H1 (cell line): ENCODE results near the gene KIF13A. TPM values are rescaled to one million over a fixed set of nuclear protein-coding genes. Genes with fewer than 3 reads are reported as not detected.
"Not testable (repeated sequence)": the region's sequence is repeated elsewhere in the genome, so short reads cannot be mapped to it uniquely, and the experiment has no call there.

Experiments used
- CTCF ChIA-PET: fragments of 300-600 bp; sonication (Branson Sonifier 250); formaldehyde crosslinking; loops from one replicate; lab custom pipeline; 2021; ENCODE audit not compliant: partially characterized antibody; lab: Charles Lee
- POLR2A ChIA-PET: fragments of 300-600 bp; sonication (Branson Sonifier 250); formaldehyde crosslinking; loops from one replicate; lab custom pipeline; 2021; ENCODE audit warnings: inconsistent platforms; ENCODE audit not compliant: partially characterized antibody; lab: Charles Lee
- DNase-seq, 2 experiments: peaks; one replicate each; pipeline versions ENCODE4 v3.0.0 to v3.0.0-alpha.2; 2010 to 2022; ENCODE audit warnings: low spot score in 2 of 2, low read depth in 1 of 2, mixed read lengths in 1 of 2
- FAIRE-seq: peaks from 2 replicates; lab custom pipeline; 2011; peaks lifted over from hg19 to GRCh38; lab: Jason Lieb, UNC
- H2AFZ ChIP-seq: 2 replicates; pipeline ENCODE4 v1.8.1; 2012; ENCODE audit warnings: low read length, inconsistent platforms
- H2AK5ac ChIP-seq: 2 replicates; pipeline ENCODE4 v1.6.1; 2013; ENCODE audit warnings: low read depth, low read length
- H2BK120ac ChIP-seq: replicated peaks from 2 replicates; pipeline ENCODE3; 2013; ENCODE audit warnings: low read depth, low read length, inconsistent platforms
- H2BK12ac ChIP-seq: 2 replicates; pipeline ENCODE4 v1.6.1; 2013; ENCODE audit warnings: low read depth, low read length
- H2BK15ac ChIP-seq: 2 replicates; pipeline ENCODE4 v1.6.1; 2013; ENCODE audit warnings: low read length
- H2BK20ac ChIP-seq: 2 replicates; pipeline ENCODE4 v1.6.1; 2013; ENCODE audit warnings: low read length
- H2BK5ac ChIP-seq: 2 replicates; pipeline ENCODE4 v1.6.1; 2013; ENCODE audit warnings: low read depth, low read length
- H3K14ac ChIP-seq: 2 replicates; pipeline ENCODE4 v1.6.1; 2013; ENCODE audit warnings: inconsistent platforms; ENCODE audit not compliant: insufficient read length
- H3K18ac ChIP-seq: 2 replicates; pipeline ENCODE4 v1.6.1; 2013; ENCODE audit warnings: low read length; ENCODE audit errors: extremely low read depth
- H3K23ac ChIP-seq: 2 replicates; pipeline ENCODE4 v1.6.1; 2013; ENCODE audit warnings: inconsistent platforms; ENCODE audit not compliant: insufficient read length
- H3K23me2 ChIP-seq: 2 replicates; pipeline ENCODE4 v1.6.1; 2013; ENCODE audit warnings: low read depth, low read length
- H3K27ac ChIP-seq: 2 replicates; pipeline ENCODE4 v1.6.1; 2011; ENCODE audit warnings: low read depth, low read length, inconsistent platforms
- H3K27me3 ChIP-seq, 4 experiments: replicated peaks in 1 of 4; 1 replicate in 1 of 4; 2 replicates in 3 of 4; pipeline versions ENCODE4 v1.6.1 to v1.8.1; 2011 to 2013; ENCODE audit warnings: low read length in 3 of 4, mild to moderate bottlenecking in 3 of 4, inconsistent platforms in 2 of 4, mixed read lengths in 2 of 4, moderate library complexity in 1 of 4; ENCODE audit not compliant: control insufficient read depth in 3 of 4, insufficient read depth in 3 of 4; ENCODE audit errors: extremely low read depth in 1 of 4
- H3K36me3 ChIP-seq, 4 experiments: 2 replicates each; pipeline versions ENCODE4 v1.6.1 to v1.8.1; 2011 to 2013; ENCODE audit warnings: mild to moderate bottlenecking in 4 of 4, low read length in 3 of 4, moderate library complexity in 2 of 4, control low read depth in 1 of 4, inconsistent platforms in 1 of 4; ENCODE audit not compliant: insufficient read depth in 4 of 4, control insufficient read depth in 2 of 4
- H3K4ac ChIP-seq: replicated peaks from 2 replicates; pipeline ENCODE3; 2013; ENCODE audit warnings: low read length, low read depth, mixed read lengths, inconsistent platforms; ENCODE audit not compliant: insufficient read length
- H3K4me1 ChIP-seq, 4 experiments: replicated peaks in 1 of 4; 1 replicate in 1 of 4; 2 replicates in 3 of 4; pipeline versions ENCODE4 v1.6.1 to v1.8.1; 2011 to 2013; ENCODE audit warnings: low read length in 3 of 4, inconsistent platforms in 2 of 4, mixed read lengths in 1 of 4; ENCODE audit not compliant: insufficient read depth in 4 of 4, control insufficient read depth in 3 of 4
- H3K4me2 ChIP-seq, 2 experiments: 2 replicates each; pipeline versions ENCODE4 v1.6.1 to v1.8.1; 2011 to 2013; ENCODE audit warnings: low read depth in 2 of 2, low read length in 2 of 2, control low read depth in 1 of 2, inconsistent platforms in 1 of 2, mild to moderate bottlenecking in 1 of 2; ENCODE audit not compliant: insufficient read depth in 1 of 2
- H3K4me3 ChIP-seq, 4 experiments: fragments of 200-600, 300-600 bp in 1 of 4; sonication (generic), shearing (Covaris generic), sonication (Bioruptor Twin) in 1 of 4; 2 replicates each; pipeline versions ENCODE4 v1.5.1 to v1.8.1; 2011 to 2016; ENCODE audit warnings: low read length in 4 of 4, low read depth in 3 of 4, control low read depth in 2 of 4, inconsistent platforms in 2 of 4, mild to moderate bottlenecking in 2 of 4, mixed read lengths in 1 of 4, moderate library complexity in 1 of 4; ENCODE audit not compliant: insufficient read depth in 2 of 4; ENCODE audit errors: extremely low read depth in 1 of 4
- H3K56ac ChIP-seq: replicated peaks from 2 replicates; pipeline ENCODE3; 2013; ENCODE audit warnings: low read depth, mild to moderate bottlenecking, mixed read lengths, low read length, inconsistent platforms; ENCODE audit not compliant: insufficient read length
- H3K79me1 ChIP-seq: 2 replicates; pipeline ENCODE4 v1.6.1; 2013; ENCODE audit warnings: low read depth, low read length, control low read depth
- H3K79me2 ChIP-seq, 2 experiments: 2 replicates each; pipeline versions ENCODE4 v1.6.1 to v1.8.1; 2012 to 2013; ENCODE audit warnings: low read length in 2 of 2, mild to moderate bottlenecking in 2 of 2, inconsistent platforms in 1 of 2; ENCODE audit not compliant: insufficient read depth in 2 of 2, control insufficient read depth in 1 of 2
- H3K9ac ChIP-seq, 4 experiments: replicated peaks in 1 of 4; 1 replicate in 1 of 4; 2 replicates in 3 of 4; pipeline versions ENCODE4 v1.6.1 to v1.8.1; 2011 to 2013; ENCODE audit warnings: low read depth in 3 of 4, low read length in 3 of 4, control low read depth in 2 of 4, mild to moderate bottlenecking in 2 of 4, moderate library complexity in 2 of 4, inconsistent platforms in 1 of 4; ENCODE audit errors: extremely low read depth in 1 of 4
- H3K9me3 ChIP-seq, 2 experiments: 2 replicates each; pipeline versions ENCODE4 v1.6.1 to v1.8.1; 2012 to 2013; ENCODE audit warnings: mild to moderate bottlenecking in 2 of 2, moderate library complexity in 2 of 2, control low read depth in 1 of 2, inconsistent platforms in 1 of 2, low read depth in 1 of 2, low read length in 1 of 2, mixed read lengths in 1 of 2; ENCODE audit not compliant: insufficient read depth in 2 of 2
- H4K20me1 ChIP-seq, 2 experiments: replicated peaks in 1 of 2; 2 replicates each; pipeline versions ENCODE3 to v1.8.1; 2011 to 2013; ENCODE audit warnings: inconsistent platforms in 2 of 2, low read length in 2 of 2, mild to moderate bottlenecking in 1 of 2; ENCODE audit not compliant: insufficient read depth in 2 of 2, control insufficient read depth in 1 of 2
- H4K5ac ChIP-seq: 2 replicates; pipeline ENCODE4 v1.6.1; 2013; ENCODE audit warnings: low read length, low read depth, mixed read lengths, inconsistent platforms; ENCODE audit not compliant: insufficient read length
- H4K8ac ChIP-seq: 2 replicates; pipeline ENCODE4 v1.8.0; 2013; ENCODE audit warnings: mild to moderate bottlenecking, moderate library complexity, low read length, inconsistent platforms; ENCODE audit not compliant: insufficient read depth; ENCODE audit errors: extremely low read depth
- H4K91ac ChIP-seq: replicated peaks from 2 replicates; pipeline ENCODE3; 2013; ENCODE audit warnings: low read length, mixed read lengths, inconsistent platforms; ENCODE audit not compliant: insufficient read length
- WGBS, 2 experiments: shearing (Covaris generic) in 1 of 2; methylation state at CpG; one replicate each; pipeline versions ENCODE4 v1.1.6 to v1.1.7; 2013 to 2015; ENCODE audit warnings: low lambda C conversion rate in 2 of 2, mixed read lengths in 2 of 2, inconsistent platforms in 1 of 2, low coverage in 1 of 2, missing lambda C conversion rate in 1 of 2; ENCODE audit not compliant: insufficient replicate concordance in 2 of 2, insufficient coverage in 1 of 2, insufficient read length in 1 of 2; ENCODE audit errors: extremely low coverage in 1 of 2, missing lambda C conversion rate in 1 of 2; 5-methylcytosine and 5-hydroxymethylcytosine counted together
- polyA plus RNA-seq, 7 experiments: library from polyadenylated mRNA; depleted of rRNA in 3 of 7; stranded (reverse) in 5 of 7; unstranded in 2 of 7; fragments of >200 nt in 5 of 7; fragments of 200-250 nt in 2 of 7; gene quantifications; 1 replicate in 5 of 7; 2 replicates in 1 of 7; 4 replicates in 1 of 7; pipeline versions ENCODE4 v1.2.1 to v1.2.3, GENCODE V29; 2011 to 2013; ENCODE audit warnings: missing spikeins in 2 of 7, mixed read lengths in 2 of 7
- total RNA-seq: library from RNA; stranded (reverse); fragmentation: NEBNext Ultra II Directional; extraction: Animal tissue kit (Norgen Biotek cat#: 25700); gene quantifications from 2 replicates; pipeline ENCODE4 v1.2.1, GENCODE V29; 2021

The KIF13A gene
- total and polyA plus RNA-seq, 2 of the 8 experiments (the other 6 are each of a cell fraction or from before 2014, with no cell fraction given): 14.7 to 40.8 TPM

GRCh38 chr6:17807431-17807830 is 180.0 kb downstream of the KIF13A start:
- H3K4me3 ChIP-seq, POLR2A ChIA-PET, H4K5ac ChIP-seq, H3K27ac ChIP-seq, H2AK5ac ChIP-seq, FAIRE-seq, H2BK120ac ChIP-seq, H3K27me3 ChIP-seq, H3K9me3 ChIP-seq, H3K18ac ChIP-seq, H3K4me1 ChIP-seq, H2AFZ ChIP-seq, H4K8ac ChIP-seq, H3K4me2 ChIP-seq, H2BK5ac ChIP-seq, CTCF ChIA-PET, H3K9ac ChIP-seq, H3K4ac ChIP-seq, H3K56ac ChIP-seq, DNase-seq, H2BK15ac ChIP-seq, H4K91ac ChIP-seq, H3K23me2 ChIP-seq, H3K14ac ChIP-seq, H3K79me2 ChIP-seq, H3K23ac ChIP-seq, H2BK12ac ChIP-seq, H4K20me1 ChIP-seq, H2BK20ac ChIP-seq, H3K79me1 ChIP-seq: not testable (repeated sequence)
- peaks cover 0 to 21% (median 10%) of the 10 kb centered on the region in 4 experiments; a peak in 3 of 8 replicates for H3K36me3 ChIP-seq
- WGBS, 2 experiments: 85% methylated on average over 5 of the region's 5 CpGs; no CpG with 5 or more reads in 1 of the 2 experiments
